Activated CD4-positive, alpha-beta T cell treated with anti-CD3 and anti-CD28 coated beads for 48 hours (primary cell): Measurements from ENCODE around the gene ELMOD1.

ENCODE experiments used
- DNase-seq: peaks from one replicate; pipeline ENCODE4 v3.0.0-alpha.2; 2020

The ELMOD1 gene

GRCh38 chr11:107587306-107587979 is 3.5 kb upstream of the ELMOD1 start:
- no peak for DNase-seq

- peak; percentile 64 for DNase-seq
These were observed 657 bp downstream of the ELMOD1 start for GRCh38 chr11:107591378-107592230.

- DNase-seq: no peak
These were observed 1.3 kb downstream of the ELMOD1 start for GRCh38 chr11:107592231-107592590.

GRCh38 chr11:107592813-107593212 is 1.9 kb downstream of the ELMOD1 start:
- no peak for DNase-seq

GRCh38 chr11:107593951-107594350 is 3.0 kb downstream of the ELMOD1 start:
- no peak for DNase-seq

- no peak for DNase-seq
These were observed 3.8 kb downstream of the ELMOD1 start for GRCh38 chr11:107594736-107595135.

GRCh38 chr11:107598225-107599139 is 7.5 kb downstream of the ELMOD1 start:
- peak; percentile 27 for DNase-seq

- no peak for DNase-seq
These were observed 14.4 kb downstream of the ELMOD1 start for GRCh38 chr11:107605061-107606006.

- no peak for DNase-seq
These were observed 15.2 kb downstream of the ELMOD1 start for GRCh38 chr11:107606141-107606540.

- DNase-seq: no peak
These were observed 17.9 kb downstream of the ELMOD1 start for GRCh38 chr11:107608809-107609208.

- no peak for DNase-seq
These were observed 18.7 kb downstream of the ELMOD1 start for GRCh38 chr11:107609400-107610218.

GRCh38 chr11:107612445-107612844 is 21.5 kb downstream of the ELMOD1 start:
- DNase-seq: no peak

GRCh38 chr11:107619926-107620325 is 29.0 kb downstream of the ELMOD1 start:
- DNase-seq: no peak

GRCh38 chr11:107621081-107621480 is 30.1 kb downstream of the ELMOD1 start:
- no peak for DNase-seq

- no peak for DNase-seq
These were observed 32.2 kb downstream of the ELMOD1 start for GRCh38 chr11:107623183-107623582.

GRCh38 chr11:107624983-107625684 is 34.2 kb downstream of the ELMOD1 start:
- DNase-seq: no peak

- no peak for DNase-seq
These were observed 34.7 kb downstream of the ELMOD1 start for GRCh38 chr11:107625685-107625989.

- DNase-seq: no peak
These were observed 40.1 kb downstream of the ELMOD1 start for GRCh38 chr11:107631043-107631442.

GRCh38 chr11:107631931-107632330 is 41.0 kb downstream of the ELMOD1 start:
- no peak for DNase-seq

- no peak for DNase-seq
These were observed 55.8 kb downstream of the ELMOD1 start for GRCh38 chr11:107646783-107647182.

- DNase-seq: no peak
These were observed 57.3 kb downstream of the ELMOD1 start for GRCh38 chr11:107648242-107648641.
